AML-193 (cell line): ENCODE measurements around the gene NEIL1.
A peak's percentile ranks its signal among the peaks of the same experiment; 100 is the strongest.
"Not testable (repeated sequence)": the region's sequence is repeated elsewhere in the genome, so short reads cannot be mapped to it uniquely, and the experiment has no call there.

Source experiments
- DNase-seq, 2 experiments: peaks; one replicate each; lab custom pipeline; 2025; lab: John Stamatoyannopoulos, UW

NEIL1 gene

DNA sequence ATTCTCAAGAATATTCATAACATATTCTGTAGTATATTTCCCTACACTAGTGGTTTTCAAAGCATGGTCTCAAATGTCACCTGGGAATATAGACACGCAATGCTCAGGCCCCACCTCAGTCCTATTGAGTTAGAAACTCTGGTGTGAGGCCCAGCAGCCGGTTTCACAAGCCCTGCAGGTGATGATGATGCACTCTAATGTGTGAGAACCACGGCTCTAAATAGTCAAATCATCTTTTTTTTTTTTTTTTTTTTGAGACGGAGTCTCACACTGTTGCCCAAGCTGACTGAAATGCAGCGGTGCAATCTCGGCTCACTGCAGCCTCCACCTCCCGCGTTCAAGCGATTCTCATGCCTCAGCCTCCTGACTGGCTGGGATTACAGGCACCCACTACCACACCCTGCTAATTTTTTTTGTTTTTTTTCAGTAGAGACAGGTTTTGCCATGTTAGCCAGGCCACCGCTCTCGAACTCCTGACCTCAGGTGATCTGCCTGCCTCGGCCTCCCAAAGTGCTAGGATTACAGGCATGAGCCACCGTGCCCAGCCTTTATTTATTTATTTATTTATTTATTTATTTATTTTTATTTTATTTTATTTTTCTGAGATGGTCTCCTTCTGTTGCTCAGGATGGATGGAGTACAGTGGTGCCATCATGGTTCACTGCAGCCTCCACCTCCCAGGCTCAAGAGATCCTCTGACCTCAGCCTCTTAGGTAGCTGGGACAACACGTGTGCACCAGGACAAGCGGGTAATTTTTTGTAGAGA, 13.0 kb upstream of the NEIL1 start:
- not testable (repeated sequence) for DNase-seq

DNA sequence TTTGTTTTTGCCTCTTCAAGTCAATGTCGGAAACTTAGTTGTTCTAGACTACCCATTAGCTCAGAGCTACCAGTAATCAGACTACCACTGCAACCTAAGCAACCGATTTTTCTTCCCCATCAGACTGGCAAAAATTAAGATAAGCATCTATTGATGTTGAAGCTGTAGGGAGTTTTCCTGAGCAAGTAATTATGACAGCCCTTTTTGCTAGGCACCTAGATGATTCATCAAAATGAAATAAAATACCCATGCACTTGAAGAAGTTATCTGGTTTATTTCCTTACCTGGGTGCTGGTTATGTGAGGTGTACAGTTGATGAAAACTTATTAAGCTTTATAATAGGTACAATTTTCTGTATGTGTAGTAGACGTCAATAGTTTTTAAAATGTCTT, 11.5 kb upstream of the NEIL1 start:
- DNase-seq: no peak

GRCh38 chr15:75335705-75336355, 11.0 kb upstream of the NEIL1 start, which contains the start of gene COMMD4:
TSS of gene COMMD4 (plus strand) at chr15:75336063. CDS start at chr15:75336090, 27 bp downstream.
- DNase-seq: peak; percentile 50 to 57

GRCh38 chr15:75338661-75339240, 8.1 kb upstream of the NEIL1 start:
- no peak for DNase-seq

- DNase-seq: no peak
Observed at GRCh38 chr15:75339531-75340240, 7.2 kb upstream of the NEIL1 start.

DNA sequence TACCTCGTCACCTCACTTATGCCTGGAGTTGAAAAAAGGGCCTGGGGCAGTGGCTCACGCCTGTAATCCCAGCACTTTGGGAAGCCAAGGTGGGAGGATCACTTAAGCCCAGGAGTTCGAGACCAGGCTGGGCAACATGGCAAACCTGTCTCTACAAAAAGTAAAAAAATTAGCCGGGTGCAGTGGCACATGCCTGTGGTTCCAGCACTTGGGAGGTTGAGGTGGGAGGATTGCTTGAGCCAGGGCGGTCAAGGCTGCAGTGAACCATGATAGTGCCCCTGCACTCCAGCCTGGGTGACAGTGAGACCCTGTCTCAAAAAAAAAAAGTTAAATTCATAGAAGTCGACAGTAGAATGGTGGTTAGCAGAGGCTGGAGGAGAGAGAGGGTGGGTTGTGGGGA, 4.6 kb upstream of the NEIL1 start:
- DNase-seq: no peak

DNA sequence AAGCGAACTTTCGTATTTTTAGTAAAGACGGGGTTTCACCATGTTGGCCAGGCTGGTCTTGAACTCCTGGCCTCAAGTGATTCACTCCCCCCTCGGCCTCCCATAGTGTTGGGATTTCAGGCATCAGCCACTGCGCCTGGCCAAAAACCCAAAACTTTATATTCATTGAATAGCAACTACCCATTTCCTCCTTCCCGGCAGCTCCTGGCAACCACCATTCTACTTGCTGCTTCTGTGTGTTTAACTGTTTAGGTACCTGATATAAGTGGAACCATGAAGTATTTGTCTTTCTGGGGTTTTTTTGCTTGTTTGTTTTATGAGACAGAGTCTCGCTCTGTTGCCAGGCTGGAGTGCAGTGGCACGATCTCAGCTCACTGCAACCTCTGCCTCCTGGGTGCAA, 2.9 kb upstream of the NEIL1 start:
- DNase-seq: not testable (repeated sequence)

- DNase-seq: no peak
Observed at GRCh38 chr15:75347222-75348033, 589 bp downstream of the NEIL1 start.

- no peak for DNase-seq
Observed at GRCh38 chr15:75348034-75348561, 1.3 kb downstream of the NEIL1 start.

GRCh38 chr15:75348562-75349350, 1.9 kb downstream of the NEIL1 start:
- DNase-seq: no peak

- DNase-seq: not testable (repeated sequence)
Observed at GRCh38 chr15:75349351-75349669, 2.5 kb downstream of the NEIL1 start.

GRCh38 chr15:75349851-75350588, 3.2 kb downstream of the NEIL1 start:
- peak; percentile 66 to 70 for DNase-seq

- no peak for DNase-seq
Observed at GRCh38 chr15:75350601-75351361, 3.9 kb downstream of the NEIL1 start.

DNA sequence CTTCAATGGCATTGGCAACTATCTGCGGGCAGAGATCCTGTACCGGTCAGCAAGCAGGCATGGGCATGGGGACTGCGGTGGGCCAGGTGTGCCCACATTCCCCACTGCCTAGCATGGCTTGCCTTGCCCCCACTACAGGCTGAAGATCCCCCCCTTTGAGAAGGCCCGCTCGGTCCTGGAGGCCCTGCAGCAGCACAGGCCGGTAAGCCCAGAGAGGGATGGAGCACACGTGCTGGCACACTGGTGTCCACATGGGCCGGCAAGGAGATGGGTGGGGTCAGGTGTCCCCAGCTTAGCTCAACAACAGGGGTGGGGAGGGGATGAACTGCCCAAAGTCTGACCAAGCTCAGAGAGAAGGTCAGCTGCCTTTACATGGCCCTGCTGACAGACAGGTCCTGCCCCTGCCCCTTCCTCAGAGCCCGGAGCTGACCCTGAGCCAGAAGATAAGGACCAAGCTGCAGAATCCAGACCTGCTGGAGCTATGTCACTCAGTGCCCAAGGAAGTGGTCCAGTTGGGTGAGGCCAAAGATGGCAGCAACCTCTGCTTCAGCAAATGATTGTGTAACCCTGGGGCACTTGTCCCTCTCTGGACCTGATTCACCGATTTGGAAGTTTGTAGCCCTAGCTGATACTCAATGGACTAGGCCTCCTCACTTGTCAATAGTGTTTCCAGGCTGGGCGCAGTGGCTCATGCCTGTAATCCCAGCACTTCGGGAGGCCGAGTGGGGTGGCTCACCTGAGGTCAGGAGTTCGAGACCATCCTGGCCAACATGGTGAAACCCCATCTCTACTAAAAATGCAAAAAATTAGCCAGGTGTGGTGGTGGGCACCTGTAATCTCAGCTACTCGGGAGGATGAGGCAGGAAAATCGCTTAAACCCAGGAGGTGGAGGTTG, 5.6 kb downstream of the NEIL1 start:
- no peak for DNase-seq

DNA sequence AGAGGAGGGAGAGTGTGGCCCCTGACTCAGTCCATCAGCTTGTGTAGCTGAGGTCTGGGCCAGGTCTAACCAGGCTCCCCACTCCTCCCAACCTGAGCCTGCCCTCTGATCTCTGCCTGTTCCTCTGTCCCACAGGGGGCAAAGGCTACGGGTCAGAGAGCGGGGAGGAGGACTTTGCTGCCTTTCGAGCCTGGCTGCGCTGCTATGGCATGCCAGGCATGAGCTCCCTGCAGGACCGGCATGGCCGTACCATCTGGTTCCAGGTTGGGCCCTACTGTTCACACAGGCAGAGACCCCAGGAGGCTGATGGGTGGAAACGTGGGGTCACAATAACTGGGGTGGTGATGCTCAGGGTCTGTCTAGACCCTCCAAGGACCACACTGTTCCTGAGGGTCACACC, 6.8 kb downstream of the NEIL1 start:
- DNase-seq: no peak

DNA sequence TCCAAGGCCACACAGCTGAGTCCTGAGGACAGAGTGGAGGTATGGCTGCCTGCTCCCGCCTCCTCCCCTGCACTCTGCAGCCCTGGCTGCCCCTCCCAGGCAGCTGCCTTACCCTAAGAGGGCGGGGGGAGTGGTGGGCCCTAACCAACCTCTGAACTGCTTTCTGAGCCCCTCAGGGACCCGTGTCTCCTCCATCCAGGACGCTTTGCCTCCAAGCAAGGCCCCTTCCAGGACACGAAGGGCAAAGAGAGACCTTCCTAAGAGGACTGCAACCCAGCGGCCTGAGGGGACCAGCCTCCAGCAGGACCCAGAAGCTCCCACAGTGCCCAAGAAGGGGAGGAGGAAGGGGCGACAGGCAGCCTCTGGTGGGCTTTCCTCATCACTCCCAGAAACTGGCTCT, 7.6 kb downstream of the NEIL1 start:
- no peak for DNase-seq

GRCh38 chr15:75355369-75355768, 8.5 kb downstream of the NEIL1 start:
- no peak for DNase-seq

DNA sequence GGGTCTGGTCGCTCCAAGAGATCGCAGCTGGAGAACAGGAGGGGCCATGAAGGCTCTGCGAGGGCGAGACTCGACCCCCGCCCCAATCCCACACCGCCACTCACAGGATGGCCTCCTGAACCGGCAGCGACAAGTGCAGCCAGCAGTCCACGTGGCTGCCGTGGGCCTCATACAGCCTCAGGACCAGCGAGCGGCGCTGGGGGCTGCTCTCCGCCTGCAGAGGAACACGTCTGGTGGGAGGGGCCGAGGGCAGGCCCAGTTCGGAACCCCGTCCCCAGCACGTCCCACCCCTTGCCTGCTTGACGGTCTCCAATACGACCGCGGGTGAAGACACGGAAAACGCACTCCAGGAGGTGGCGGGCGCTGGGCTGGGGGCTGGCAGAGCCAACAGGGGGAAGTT, 9.2 kb downstream of the NEIL1 start:
- DNase-seq: no peak
